HepG2 (cell line): ENCODE data around the gene SMARCD1. TPM values are rescaled to one million over a fixed set of nuclear protein-coding genes. Genes with fewer than 3 reads are reported as not detected.

Experiments used
- ELF3 ChIP-seq: IDR thresholded peaks from 2 replicates; pipeline ENCODE4 v1.6.1; 2016; ENCODE audit warnings: missing genetic modification reagents, missing compliant biosample characterization
- FOXA3 ChIP-seq: IDR thresholded peaks from 2 replicates; pipeline ENCODE4 v1.6.1; 2016; ENCODE audit warnings: missing genetic modification reagents, missing compliant biosample characterization
- KLF16 ChIP-seq, 2 experiments: sonication (generic) in 1 of 2; formaldehyde crosslinking in 1 of 2; IDR thresholded peaks; 2 replicates each; pipeline versions ENCODE4 v1.6.1 to v1.8.0; 2016 to 2023; ENCODE audit warnings: missing genetic modification reagents in 2 of 2, missing compliant biosample characterization in 1 of 2
- NAIF1 ChIP-seq: sonication (generic); formaldehyde crosslinking; IDR thresholded peaks from 2 replicates; pipeline ENCODE4 v1.5.0; 2020; ENCODE audit warnings: mild to moderate bottlenecking, missing genetic modification reagents, borderline replicate concordance
- PHB2 ChIP-seq: fragments of 450-650 bp; IDR thresholded peaks from 2 replicates; pipeline ENCODE4 v1.6.1; 2018; ENCODE audit not compliant: partially characterized antibody
- RBFOX2 ChIP-seq: fragments of 200-400 bp; formaldehyde crosslinking; IDR thresholded peaks from 2 replicates; pipeline ENCODE4 v1.6.1; 2017; ENCODE audit warnings: low read depth, mild to moderate bottlenecking, low read length
- TCF7L2 ChIP-seq: IDR thresholded peaks from 2 replicates; pipeline ENCODE4 v1.6.1; 2011; ENCODE audit warnings: mild to moderate bottlenecking, low read depth, low read length, moderate library complexity
- U2AF2 ChIP-seq: fragments of 200-400 bp; formaldehyde crosslinking; IDR thresholded peaks from 2 replicates; pipeline ENCODE4 v1.6.1; 2017; ENCODE audit warnings: low read depth, mild to moderate bottlenecking, low read length
- ZFP41 ChIP-seq: sonication (generic); formaldehyde crosslinking; IDR thresholded peaks from 2 replicates; pipeline ENCODE4 v1.4.0; 2020; ENCODE audit warnings: mild to moderate bottlenecking, missing genetic modification reagents, borderline replicate concordance
- ZNF136 ChIP-seq: sonication (generic); formaldehyde crosslinking; IDR thresholded peaks from 2 replicates; pipeline ENCODE4 v1.8.1; 2022; ENCODE audit warnings: low read depth, mild to moderate bottlenecking, moderate library complexity, missing genetic modification reagents
- ZNF282 ChIP-seq: fragments of 450-650 bp; IDR thresholded peaks from 2 replicates; pipeline ENCODE4 v1.6.1; 2018; ENCODE audit not compliant: partially characterized antibody
- ZNF292 ChIP-seq: sonication (generic); formaldehyde crosslinking; IDR thresholded peaks from 2 replicates; pipeline ENCODE4 v1.8.1; 2022; ENCODE audit warnings: mild to moderate bottlenecking, low read depth, missing genetic modification reagents, borderline replicate concordance
- ZNF430 ChIP-seq: sonication (generic); formaldehyde crosslinking; IDR thresholded peaks from 2 replicates; pipeline ENCODE4 v1.9.0; 2021; ENCODE audit warnings: mild to moderate bottlenecking, missing genetic modification reagents
- ZNF441 ChIP-seq: sonication (generic); formaldehyde crosslinking; IDR thresholded peaks from 2 replicates; pipeline ENCODE4 v1.7.0; 2021; ENCODE audit warnings: missing genetic modification reagents, borderline replicate concordance
- ZNF550 ChIP-seq: sonication (generic); formaldehyde crosslinking; IDR thresholded peaks from 2 replicates; pipeline ENCODE4 v1.4.0; 2020; ENCODE audit warnings: mild to moderate bottlenecking, missing genetic modification reagents, borderline replicate concordance
- ZSCAN21 ChIP-seq: sonication (generic); formaldehyde crosslinking; IDR thresholded peaks from 2 replicates; pipeline ENCODE4 v1.8.0; 2022; ENCODE audit warnings: mild to moderate bottlenecking, missing genetic modification reagents, moderate library complexity, borderline replicate concordance
- polyA plus RNA-seq, 8 experiments: library from polyadenylated mRNA; depleted of rRNA in 3 of 8; stranded (reverse) in 7 of 8; unstranded in 1 of 8; fragments of >200 nt; fragmentation: Illumina TruSeq in 4 of 8; extraction: Trizol in 4 of 8; gene quantifications; 2 replicates each; pipeline versions ENCODE4 v1.2.1 to v1.2.3, GENCODE V29; 2011 to 2016; ENCODE audit warnings: low read depth in 4 of 8, missing spikeins in 1 of 8, mixed read lengths in 1 of 8; ENCODE audit not compliant: insufficient read depth in 1 of 8
- total RNA-seq, 5 experiments: library from RNA; depleted of rRNA; stranded (reverse); fragments of >200 nt; fragmentation: Illumina TruSeq; extraction: Trizol; gene quantifications; 2 replicates each; pipeline ENCODE4 v1.2.3, GENCODE V29; 2016; ENCODE audit warnings: low read depth in 1 of 5
- TF ChIP-seq, protein P1 (sequence below): sonication (generic); formaldehyde crosslinking; IDR thresholded peaks from 2 replicates; pipeline ENCODE4 v1.4.0; 2020; ENCODE audit warnings: mild to moderate bottlenecking, missing genetic modification reagents
- TF ChIP-seq, protein P2 (sequence below): sonication (generic); formaldehyde crosslinking; IDR thresholded peaks from 2 replicates; pipeline ENCODE4 v1.4.0; 2020; ENCODE audit warnings: mild to moderate bottlenecking, missing genetic modification reagents
- TF ChIP-seq, protein P3 (sequence below): sonication (generic); formaldehyde crosslinking; IDR thresholded peaks from 2 replicates; pipeline ENCODE4 v1.4.0; 2020; ENCODE audit warnings: missing genetic modification reagents
- TF ChIP-seq, protein P4 (sequence below): sonication (generic); formaldehyde crosslinking; conservative IDR thresholded peaks from 2 replicates; pipeline ENCODE4 v1.4.0; 2020; ENCODE audit warnings: missing genetic modification reagents

The SMARCD1 gene
- total and polyA plus RNA-seq, 2 of the 13 experiments (the other 11 are each of a cell fraction or from before 2014, with no cell fraction given): 51.7 to 54.6 TPM

DNA sequence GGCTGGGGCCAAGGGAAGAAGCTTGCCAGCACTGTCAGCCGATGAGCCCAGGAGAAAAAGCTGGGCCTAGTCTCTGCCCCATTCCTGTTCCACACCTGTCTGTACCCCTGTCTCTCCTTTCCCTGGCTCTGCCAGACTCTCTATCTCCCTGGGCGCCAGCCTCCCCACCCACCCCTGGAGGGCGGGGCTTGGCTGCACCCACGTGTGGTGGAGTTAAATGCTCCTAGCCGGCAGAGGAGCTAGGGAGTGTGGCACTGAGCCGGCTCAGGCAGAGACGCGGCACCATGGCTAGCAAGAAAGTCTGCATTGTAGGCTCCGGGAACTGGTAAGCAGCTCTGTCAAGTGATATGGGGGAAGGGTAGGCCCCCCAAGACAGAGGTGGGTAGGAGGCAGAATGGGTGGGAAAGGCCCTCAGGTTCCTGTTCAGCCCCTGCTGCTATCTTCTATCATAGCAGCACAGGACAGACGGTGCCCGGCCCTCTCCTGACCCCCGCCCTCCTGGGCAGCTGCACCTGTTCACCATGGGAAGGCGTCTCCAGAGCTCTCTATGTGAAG is 18.7 kb downstream of the SMARCD1 start, which contains the start of gene GPD1 (continued):
- TF ChIP-seq, protein P1, sequence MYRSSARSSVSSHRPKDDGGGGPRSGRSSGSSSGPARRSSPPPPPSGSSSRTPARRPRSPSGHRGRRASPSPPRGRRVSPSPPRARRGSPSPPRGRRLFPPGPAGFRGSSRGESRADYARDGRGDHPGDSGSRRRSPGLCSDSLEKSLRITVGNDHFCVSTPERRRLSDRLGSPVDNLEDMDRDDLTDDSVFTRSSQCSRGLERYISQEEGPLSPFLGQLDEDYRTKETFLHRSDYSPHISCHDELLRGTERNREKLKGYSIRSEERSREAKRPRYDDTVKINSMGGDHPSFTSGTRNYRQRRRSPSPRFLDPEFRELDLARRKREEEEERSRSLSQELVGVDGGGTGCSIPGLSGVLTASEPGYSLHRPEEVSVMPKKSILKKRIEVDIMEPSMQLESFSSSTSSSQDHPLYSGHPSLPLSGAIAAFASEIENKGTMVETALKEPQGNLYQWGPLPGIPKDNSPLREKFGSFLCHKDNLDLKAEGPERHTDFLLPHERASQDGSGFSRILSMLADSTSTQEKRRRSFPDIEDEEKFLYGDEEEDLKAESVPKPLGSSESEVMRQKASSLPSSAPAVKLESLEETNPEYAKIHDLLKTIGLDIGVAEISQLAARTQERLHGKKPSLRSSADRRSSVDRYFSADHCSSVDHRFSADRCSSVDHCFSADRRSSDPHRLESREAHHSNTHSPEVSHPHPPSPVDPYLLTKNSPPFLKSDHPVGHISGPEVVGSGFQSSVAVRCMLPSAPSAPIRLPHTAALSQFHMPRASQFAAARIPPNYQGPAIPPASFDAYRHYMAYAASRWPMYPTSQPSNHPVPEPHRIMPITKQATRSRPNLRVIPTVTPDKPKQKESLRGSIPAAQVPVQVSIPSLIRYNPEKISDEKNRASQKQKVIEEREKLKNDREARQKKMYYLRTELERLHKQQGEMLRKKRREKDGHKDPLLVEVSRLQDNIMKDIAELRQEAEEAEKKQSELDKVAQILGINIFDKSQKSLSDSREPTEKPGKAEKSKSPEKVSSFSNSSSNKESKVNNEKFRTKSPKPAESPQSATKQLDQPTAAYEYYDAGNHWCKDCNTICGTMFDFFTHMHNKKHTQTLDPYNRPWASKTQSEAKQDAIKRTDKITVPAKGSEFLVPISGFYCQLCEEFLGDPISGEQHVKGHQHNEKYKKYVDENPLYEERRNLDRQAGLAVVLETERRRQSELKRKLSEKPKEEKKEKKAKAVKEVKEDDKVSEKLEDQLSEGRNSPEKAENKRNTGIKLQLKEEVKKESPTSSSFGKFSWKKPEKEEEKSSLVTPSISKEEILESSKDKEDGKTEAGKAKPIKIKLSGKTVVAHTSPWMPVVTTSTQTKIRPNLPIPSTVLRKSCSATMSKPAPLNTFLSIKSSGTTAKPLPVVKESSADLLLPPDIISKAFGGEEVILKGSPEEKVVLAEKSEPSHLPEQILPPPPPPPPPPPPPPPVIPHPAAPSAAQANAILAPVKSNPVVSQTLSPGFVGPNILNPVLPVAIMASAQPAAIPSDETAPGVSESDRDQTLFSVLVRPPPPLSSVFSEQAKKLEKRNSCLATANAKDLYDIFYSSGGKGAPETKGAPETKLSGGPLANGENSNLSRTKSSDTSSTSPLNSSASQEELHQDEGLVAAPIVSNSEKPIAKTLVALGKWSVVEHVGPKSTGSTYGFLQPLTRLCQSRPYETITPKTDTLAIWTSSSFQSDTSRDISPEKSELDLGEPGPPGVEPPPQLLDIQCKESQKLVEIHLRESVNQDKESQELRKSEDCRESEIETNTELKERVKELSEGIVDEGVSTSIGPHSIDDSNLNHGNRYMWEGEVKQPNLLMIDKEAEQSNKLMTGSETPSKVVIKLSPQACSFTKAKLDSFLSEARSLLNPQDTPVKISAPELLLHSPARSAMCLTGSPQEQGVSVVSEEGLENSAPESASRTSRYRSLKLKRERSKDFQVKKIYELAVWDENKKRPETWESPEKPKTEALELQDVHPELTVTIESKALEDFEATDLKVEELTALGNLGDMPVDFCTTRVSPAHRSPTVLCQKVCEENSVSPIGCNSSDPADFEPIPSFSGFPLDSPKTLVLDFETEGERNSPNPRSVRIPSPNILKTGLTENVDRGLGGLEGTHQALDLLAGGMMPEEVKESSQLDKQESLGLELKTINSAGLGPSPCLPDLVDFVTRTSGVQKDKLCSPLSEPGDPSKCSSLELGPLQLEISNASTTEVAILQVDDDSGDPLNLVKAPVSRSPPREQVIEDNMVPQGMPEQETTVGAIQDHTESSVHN (CRISPR knock-in tag): no peak
- no peak for TF ChIP-seq ZNF282
- TF ChIP-seq, protein P2, sequence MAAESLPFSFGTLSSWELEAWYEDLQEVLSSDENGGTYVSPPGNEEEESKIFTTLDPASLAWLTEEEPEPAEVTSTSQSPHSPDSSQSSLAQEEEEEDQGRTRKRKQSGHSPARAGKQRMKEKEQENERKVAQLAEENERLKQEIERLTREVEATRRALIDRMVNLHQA (CRISPR knock-in tag): no peak
- TF ChIP-seq U2AF2: no peak
- TF ChIP-seq ZSCAN21 (CRISPR knock-in tag): no peak
- no peak for TF ChIP-seq ELF3
- peak; percentile 23 to 87; a peak in 2 of 4 replicates for TF ChIP-seq KLF16 (CRISPR knock-in tag; IDR thresholded peaks at IDR 0.05)
- no peak for TF ChIP-seq PHB2
- TF ChIP-seq, protein P3, sequence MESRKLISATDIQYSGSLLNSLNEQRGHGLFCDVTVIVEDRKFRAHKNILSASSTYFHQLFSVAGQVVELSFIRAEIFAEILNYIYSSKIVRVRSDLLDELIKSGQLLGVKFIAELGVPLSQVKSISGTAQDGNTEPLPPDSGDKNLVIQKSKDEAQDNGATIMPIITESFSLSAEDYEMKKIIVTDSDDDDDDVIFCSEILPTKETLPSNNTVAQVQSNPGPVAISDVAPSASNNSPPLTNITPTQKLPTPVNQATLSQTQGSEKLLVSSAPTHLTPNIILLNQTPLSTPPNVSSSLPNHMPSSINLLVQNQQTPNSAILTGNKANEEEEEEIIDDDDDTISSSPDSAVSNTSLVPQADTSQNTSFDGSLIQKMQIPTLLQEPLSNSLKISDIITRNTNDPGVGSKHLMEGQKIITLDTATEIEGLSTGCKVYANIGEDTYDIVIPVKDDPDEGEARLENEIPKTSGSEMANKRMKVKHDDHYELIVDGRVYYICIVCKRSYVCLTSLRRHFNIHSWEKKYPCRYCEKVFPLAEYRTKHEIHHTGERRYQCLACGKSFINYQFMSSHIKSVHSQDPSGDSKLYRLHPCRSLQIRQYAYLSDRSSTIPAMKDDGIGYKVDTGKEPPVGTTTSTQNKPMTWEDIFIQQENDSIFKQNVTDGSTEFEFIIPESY (CRISPR knock-in tag): no peak
- TF ChIP-seq NAIF1 (CRISPR knock-in tag): no peak
- no peak for TF ChIP-seq RBFOX2
- TF ChIP-seq ZFP41 (CRISPR knock-in tag): no peak
- TF ChIP-seq ZNF136 (CRISPR knock-in tag): no peak
- no peak for TF ChIP-seq ZNF550 (CRISPR knock-in tag)
- TF ChIP-seq ZNF441: no peak
- TF ChIP-seq ZNF430 (CRISPR knock-in tag): no peak
- peak; percentile 43; the same call in 1 of the 2 replicates for TF ChIP-seq ZNF292 (CRISPR knock-in tag)
- TF ChIP-seq, protein P4, sequence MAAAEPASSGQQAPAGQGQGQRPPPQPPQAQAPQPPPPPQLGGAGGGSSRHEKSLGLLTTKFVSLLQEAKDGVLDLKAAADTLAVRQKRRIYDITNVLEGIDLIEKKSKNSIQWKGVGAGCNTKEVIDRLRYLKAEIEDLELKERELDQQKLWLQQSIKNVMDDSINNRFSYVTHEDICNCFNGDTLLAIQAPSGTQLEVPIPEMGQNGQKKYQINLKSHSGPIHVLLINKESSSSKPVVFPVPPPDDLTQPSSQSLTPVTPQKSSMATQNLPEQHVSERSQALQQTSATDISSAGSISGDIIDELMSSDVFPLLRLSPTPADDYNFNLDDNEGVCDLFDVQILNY (CRISPR knock-in tag): no peak
- TF ChIP-seq TCF7L2: no peak
- no peak for TF ChIP-seq FOXA3 (CRISPR knock-in tag)
